H1 (cell line): ENCODE results near the gene TTC3. TPM values are rescaled to one million over a fixed set of nuclear protein-coding genes. Genes with fewer than 3 reads are reported as not detected.
A peak's percentile ranks its signal among the peaks of the same experiment; 100 is the strongest.

Experiments
- BACH1 ChIP-seq: IDR thresholded peaks from 2 replicates; pipeline ENCODE4 v1.6.1; 2012; ENCODE audit warnings: low read length, improper control_type of control experiment
- BCL11A ChIP-seq, 2 experiments: IDR thresholded peaks; one replicate each; pipeline ENCODE4 v1.6.1; 2011; ENCODE audit warnings: low read depth in 2 of 2, low read length in 2 of 2, mild to moderate bottlenecking in 2 of 2
- CEBPB ChIP-seq: IDR thresholded peaks from 2 replicates; pipeline ENCODE4 v1.6.1; 2012; ENCODE audit warnings: low read depth, low read length
- CHD1 ChIP-seq: IDR thresholded peaks from 2 replicates; pipeline ENCODE4 v1.6.1; 2012; ENCODE audit warnings: low read depth, low read length, improper control_type of control experiment
- CHD2 ChIP-seq: IDR thresholded peaks from 2 replicates; pipeline ENCODE4 v1.6.1; 2012; ENCODE audit warnings: low read length, improper control_type of control experiment
- CREB1 ChIP-seq: IDR thresholded peaks from 2 replicates; pipeline ENCODE4 v1.6.1; 2012; ENCODE audit warnings: inconsistent platforms
- CTBP2 ChIP-seq: IDR thresholded peaks from 2 replicates; pipeline ENCODE4 v1.7.0; 2011; ENCODE audit warnings: borderline replicate concordance, mild to moderate bottlenecking, moderate library complexity, mixed read lengths, low read length; ENCODE audit not compliant: insufficient read depth, insufficient read length
- EGR1 ChIP-seq: IDR thresholded peaks from 2 replicates; pipeline ENCODE4 v1.6.1; 2011; ENCODE audit warnings: low read depth, low read length, borderline replicate concordance
- EP300 ChIP-seq, 2 experiments: IDR thresholded peaks; 1 replicate in 1 of 2; 2 replicates in 1 of 2; pipeline ENCODE4 v1.6.1; 2011 to 2012; ENCODE audit warnings: low read depth in 2 of 2, low read length in 2 of 2, mild to moderate bottlenecking in 2 of 2, borderline replicate concordance in 1 of 2, inconsistent platforms in 1 of 2, moderate library complexity in 1 of 2
- GTF2F1 ChIP-seq: IDR thresholded peaks from 2 replicates; pipeline ENCODE4 v1.6.1; 2012; ENCODE audit warnings: low read depth, low read length, improper control_type of control experiment, borderline replicate concordance
- HDAC6 ChIP-seq: IDR thresholded peaks from one replicate; pipeline ENCODE4 v1.7.1; 2012; ENCODE audit warnings: low read depth, mild to moderate bottlenecking, inconsistent platforms, low read length, moderate library complexity
- JUND ChIP-seq: IDR thresholded peaks from 2 replicates; pipeline ENCODE4 v1.6.1; 2011; ENCODE audit warnings: mild to moderate bottlenecking, improper control_type of control experiment, low read length
- KDM4A ChIP-seq: IDR thresholded peaks from one replicate; pipeline ENCODE4 v1.7.1; 2012; ENCODE audit warnings: low read depth, mild to moderate bottlenecking, moderate library complexity, low read length, inconsistent platforms; ENCODE audit not compliant: severe bottlenecking
- POLR2AphosphoS5 ChIP-seq: IDR thresholded peaks from 2 replicates; pipeline ENCODE4 v1.6.1; 2011; ENCODE audit warnings: low read depth, low read length
- RFX5 ChIP-seq: IDR thresholded peaks from 2 replicates; pipeline ENCODE4 v1.6.1; 2011; ENCODE audit warnings: low read depth, low read length, improper control_type of control experiment, borderline replicate concordance
- RNF2 ChIP-seq: fragments of 200-900, 300-1000 bp; sonication (generic); IDR thresholded peaks from 2 replicates; pipeline ENCODE4 v1.7.1; 2016; ENCODE audit warnings: borderline replicate concordance, low read depth, mild to moderate bottlenecking, antibody characterized with exemption, low read length; ENCODE audit not compliant: poor library complexity, severe bottlenecking; ENCODE audit errors: missing control alignments
- SP2 ChIP-seq: IDR thresholded peaks from 2 replicates; pipeline ENCODE4 v1.6.1; 2012; ENCODE audit warnings: mild to moderate bottlenecking, low read length, inconsistent platforms
- SP4 ChIP-seq: IDR thresholded peaks from 2 replicates; pipeline ENCODE4 v1.6.1; 2012; ENCODE audit warnings: low read length, inconsistent platforms
- SRF ChIP-seq: IDR thresholded peaks from 2 replicates; pipeline ENCODE4 v1.6.1; 2011; ENCODE audit warnings: mild to moderate bottlenecking, low read depth, low read length, moderate library complexity
- TAF1 ChIP-seq: IDR thresholded peaks from 2 replicates; pipeline ENCODE4 v1.6.1; 2011; ENCODE audit warnings: mild to moderate bottlenecking, low read depth, low read length
- TBP ChIP-seq: IDR thresholded peaks from 2 replicates; pipeline ENCODE4 v1.6.1; 2011; ENCODE audit warnings: low read depth, low read length, improper control_type of control experiment
- TEAD4 ChIP-seq: IDR thresholded peaks from 2 replicates; pipeline ENCODE4 v1.6.1; 2012; ENCODE audit warnings: low read depth, low read length, inconsistent platforms, mixed read lengths
- ZNF274 ChIP-seq: IDR thresholded peaks from 2 replicates; pipeline ENCODE4 v1.7.0; 2012; ENCODE audit warnings: low read length, borderline replicate concordance; ENCODE audit errors: extremely low read depth
- polyA plus RNA-seq, 7 experiments: library from polyadenylated mRNA; depleted of rRNA in 3 of 7; stranded (reverse) in 5 of 7; unstranded in 2 of 7; fragments of >200 nt in 5 of 7; fragments of 200-250 nt in 2 of 7; gene quantifications; 1 replicate in 5 of 7; 2 replicates in 1 of 7; 4 replicates in 1 of 7; pipeline versions ENCODE4 v1.2.1 to v1.2.3, GENCODE V29; 2011 to 2013; ENCODE audit warnings: missing spikeins in 2 of 7, mixed read lengths in 2 of 7
- total RNA-seq: library from RNA; stranded (reverse); fragmentation: NEBNext Ultra II Directional; extraction: Animal tissue kit (Norgen Biotek cat#: 25700); gene quantifications from 2 replicates; pipeline ENCODE4 v1.2.1, GENCODE V29; 2021
- TF ChIP-seq, protein P1 (sequence below): IDR thresholded peaks from 2 replicates; pipeline ENCODE4 v1.6.1; 2011; ENCODE audit warnings: low read depth, mild to moderate bottlenecking, low read length; ENCODE audit not compliant: insufficient read depth
- TF ChIP-seq, protein P2 (sequence below): IDR thresholded peaks from 2 replicates; pipeline ENCODE4 v1.6.1; 2012; ENCODE audit warnings: inconsistent platforms

Gene TTC3
- total and polyA plus RNA-seq, 2 of the 8 experiments (the other 6 are each of a cell fraction or from before 2014, with no cell fraction given): 11.0 to 36.2 TPM

DNA sequence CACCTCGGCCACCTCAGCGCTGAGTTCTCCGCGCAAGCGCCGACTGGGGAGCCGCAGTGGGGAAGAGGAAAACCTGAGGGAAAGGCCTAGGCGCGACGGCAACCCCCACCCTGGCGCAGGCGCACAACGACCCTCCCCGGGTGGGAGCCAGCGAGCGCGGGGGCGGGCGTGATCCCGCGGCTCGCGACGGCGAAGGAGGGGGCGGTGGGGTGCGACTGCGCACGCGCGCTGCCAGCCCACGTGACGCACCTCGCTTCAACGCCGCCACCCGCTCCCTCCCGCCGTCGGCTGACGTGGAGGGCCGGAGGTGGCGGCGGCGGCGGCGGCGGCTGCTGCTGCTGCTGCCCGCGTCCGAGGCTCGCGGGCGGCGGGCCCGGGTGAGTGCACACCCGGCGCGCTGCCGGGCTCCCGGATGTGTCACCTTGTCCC, at the start of gene TTC3, which contains the start of gene PIGP (continued):
- TF ChIP-seq EP300 (IDR thresholded peaks at IDR 0.05; ENCODE audit: borderline replicate concordance in 1 of 2, low read depth in 2 of 2, low read length in 2 of 2) (peak in 1 of 2 experiments; percentile 63; a peak in 1 of 3 replicates), CHD2 (peak; percentile 37; the same call in 1 of the 2 replicates), TBP (peak; percentile 22; the same call in 1 of the 2 replicates), RNF2 (no peak), JUND (no peak), SP4 (no peak), EGR1 (peak; percentile 99), CHD1 (no peak), KDM4A (no peak), TEAD4 (no peak), GTF2F1 (peak; percentile 26; the same call in 1 of the 2 replicates), ZNF274 (no peak), BCL11A (IDR thresholded peaks at IDR 0.05; ENCODE audit: low read depth in 2 of 2, low read length in 2 of 2) (no peak), POLR2AphosphoS5 (no peak), CEBPB (no peak), CREB1 (peak; percentile 67; the same call in 1 of the 2 replicates), CTBP2 (no peak), BACH1 (peak; percentile 76; the same call in 1 of the 2 replicates), SRF (no peak), HDAC6 (no peak), RFX5 (no peak), SP2 (no peak), TAF1 (peak; percentile 66)
- TF ChIP-seq, protein P1, sequence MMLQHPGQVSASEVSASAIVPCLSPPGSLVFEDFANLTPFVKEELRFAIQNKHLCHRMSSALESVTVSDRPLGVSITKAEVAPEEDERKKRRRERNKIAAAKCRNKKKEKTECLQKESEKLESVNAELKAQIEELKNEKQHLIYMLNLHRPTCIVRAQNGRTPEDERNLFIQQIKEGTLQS: peak; percentile 68; the same call in 1 of the 2 replicates
- TF ChIP-seq, protein P2, sequence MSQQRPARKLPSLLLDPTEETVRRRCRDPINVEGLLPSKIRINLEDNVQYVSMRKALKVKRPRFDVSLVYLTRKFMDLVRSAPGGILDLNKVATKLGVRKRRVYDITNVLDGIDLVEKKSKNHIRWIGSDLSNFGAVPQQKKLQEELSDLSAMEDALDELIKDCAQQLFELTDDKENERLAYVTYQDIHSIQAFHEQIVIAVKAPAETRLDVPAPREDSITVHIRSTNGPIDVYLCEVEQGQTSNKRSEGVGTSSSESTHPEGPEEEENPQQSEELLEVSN: peak; percentile 64; the same call in 1 of the 2 replicates
